ENCODE measurements around the gene C8G.

The C8G gene

DNA sequence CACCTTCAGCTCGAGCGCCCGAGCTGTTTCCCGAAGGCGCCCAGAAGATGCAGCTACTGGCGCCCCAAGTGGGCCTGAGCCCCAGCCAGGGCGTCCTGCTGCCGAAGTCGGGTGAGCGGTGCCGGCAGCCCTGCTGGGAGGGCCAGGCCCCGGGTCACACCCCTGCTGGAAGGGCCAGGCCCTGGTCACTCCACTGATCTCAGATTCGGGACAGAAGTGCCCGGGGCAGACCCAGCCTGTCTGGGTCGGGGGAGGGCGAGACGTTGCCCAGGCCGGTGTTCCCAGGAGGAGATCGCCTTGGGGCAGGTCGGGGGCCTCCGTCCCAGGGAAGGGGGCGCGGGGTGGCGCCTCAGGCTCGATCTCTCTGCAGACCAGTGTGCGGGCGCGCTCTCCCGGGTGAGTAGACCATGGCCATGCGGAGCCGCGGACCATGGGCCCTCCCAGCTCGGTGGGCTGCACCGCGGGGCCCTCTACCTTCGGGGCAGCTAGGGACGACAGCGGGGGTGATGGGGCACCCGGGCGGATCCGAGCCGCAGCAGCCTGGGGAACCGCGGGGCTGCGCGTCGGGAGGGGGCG lies 40.1 kb downstream of the C8G start:
- no peak for DNase-seq

GRCh38 chr9:136985853-136986252 lies 40.8 kb downstream of the C8G start:
- no peak for DNase-seq

DNA sequence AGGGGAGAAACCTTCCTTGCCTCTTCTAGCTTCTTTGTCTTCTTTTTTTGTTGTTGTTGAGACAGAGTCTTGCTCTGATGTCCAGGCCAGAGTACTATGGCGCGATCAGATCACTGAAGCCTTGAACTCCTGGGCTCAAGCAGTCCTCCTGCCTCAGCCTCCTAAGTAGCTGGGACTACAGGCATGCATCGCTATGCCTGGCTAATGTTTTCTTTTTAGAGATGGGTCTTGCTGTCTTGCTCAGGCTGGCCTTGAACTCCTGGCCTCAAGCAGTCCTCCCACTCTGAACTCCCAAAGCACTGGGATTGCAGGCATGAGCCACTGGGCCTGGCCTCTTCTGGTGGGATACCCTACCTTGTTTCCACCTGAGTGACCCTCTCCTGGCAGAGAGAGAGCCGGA lies 43.8 kb downstream of the C8G start:
- DNase-seq: no peak

DNA sequence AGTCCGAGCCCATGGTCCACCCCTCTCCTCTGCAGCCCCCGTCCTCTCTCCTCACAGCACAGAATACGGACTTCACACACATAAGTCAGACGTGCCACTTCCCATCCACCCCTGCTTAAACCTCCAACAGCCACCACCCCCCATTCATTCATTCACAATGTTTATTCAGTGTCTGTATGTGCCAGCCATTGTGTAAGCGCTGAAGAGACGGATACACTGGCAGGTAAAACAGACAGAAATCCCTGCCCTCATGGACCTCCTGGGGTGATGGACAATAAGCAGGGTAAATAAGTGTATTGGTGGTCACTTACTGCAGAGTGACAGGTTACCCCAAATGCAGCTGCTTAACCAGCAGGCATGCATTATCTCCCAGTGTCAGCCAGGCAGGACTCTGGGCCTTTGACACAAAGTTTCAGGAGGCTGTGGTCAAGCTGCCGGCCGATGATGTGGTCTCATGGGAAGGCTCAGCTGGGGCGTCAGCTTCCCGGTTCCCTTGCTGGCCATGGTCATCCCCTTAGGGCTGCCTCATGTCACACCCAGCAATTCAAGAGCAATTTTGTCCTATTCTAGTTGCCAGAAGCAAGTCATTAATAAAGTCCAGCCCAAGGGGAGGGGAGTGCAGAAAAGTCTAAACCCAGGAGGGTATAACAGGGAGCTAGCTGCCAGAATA lies 45.3 kb downstream of the C8G start:
- DNase-seq: no peak

GRCh38 chr9:136991993-136992818 lies 47.2 kb downstream of the C8G start, which contains the start of gene PAXX:
TSS of gene PAXX (plus strand) at chr9:136992422. CDS start at chr9:136992444, 22 bp downstream.
- DNase-seq: peak; percentile 94

DNA sequence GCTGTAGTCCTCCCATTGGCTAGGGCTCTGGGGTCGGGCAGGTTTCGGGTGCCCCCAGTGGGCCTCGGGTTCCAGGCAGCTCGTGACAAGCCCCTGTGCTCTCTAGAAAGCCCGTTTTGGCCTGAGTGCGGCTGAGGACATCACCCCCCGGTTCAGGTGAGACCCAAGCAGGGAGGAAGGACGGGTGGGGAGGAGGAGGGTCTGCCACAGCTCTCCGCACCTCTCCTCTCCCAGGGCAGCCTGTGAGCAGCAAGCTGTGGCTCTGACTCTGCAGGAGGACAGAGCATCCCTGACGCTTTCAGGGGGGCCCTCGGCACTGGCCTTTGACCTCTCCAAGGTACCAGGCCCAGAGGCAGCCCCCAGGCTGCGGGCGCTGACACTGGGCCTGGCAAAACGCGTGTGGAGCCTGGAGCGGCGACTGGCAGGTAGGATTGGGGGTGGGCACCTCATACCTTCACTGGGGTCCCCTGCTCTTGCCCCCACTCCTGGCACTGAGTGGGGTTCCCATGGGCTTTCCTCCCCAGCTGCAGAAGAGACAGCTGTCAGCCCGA lies 47.9 kb downstream of the C8G start:
- DNase-seq: no peak

DNA sequence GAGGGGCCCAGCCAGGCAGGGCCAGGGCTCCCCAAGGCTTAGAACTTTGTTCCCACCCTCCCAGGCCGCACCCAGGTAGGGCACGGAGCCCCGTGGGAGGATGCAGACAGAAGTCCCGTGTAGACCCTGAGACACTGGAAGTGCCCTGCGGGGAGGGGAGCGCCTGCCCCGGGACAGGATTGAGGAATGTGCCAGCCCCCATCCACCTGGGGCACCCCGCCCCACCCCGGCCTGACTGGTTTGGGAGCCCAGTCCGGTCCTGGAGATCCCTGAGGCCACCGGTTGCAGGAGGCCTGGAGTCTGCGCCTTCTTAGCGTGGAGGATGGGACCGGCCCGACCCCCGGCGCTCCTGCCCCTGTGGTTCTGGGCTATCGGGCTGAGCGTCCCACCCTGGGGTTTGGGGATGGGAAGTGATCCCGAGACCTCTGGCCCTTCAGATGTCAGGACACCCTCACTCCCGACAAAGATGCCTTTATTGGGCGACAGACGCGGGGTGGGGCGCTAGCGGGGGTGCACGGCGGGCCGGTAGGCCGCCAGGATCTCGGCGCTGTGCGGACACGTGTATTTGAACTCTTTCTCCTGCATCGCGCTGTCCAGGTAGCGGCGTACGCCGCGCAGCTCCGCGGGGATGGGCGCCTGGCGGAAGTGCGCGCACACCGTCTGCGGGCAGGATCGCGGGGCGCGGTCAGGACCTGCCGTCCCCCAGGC lies 49.3 kb downstream of the C8G start:
- no peak for DNase-seq

DNA sequence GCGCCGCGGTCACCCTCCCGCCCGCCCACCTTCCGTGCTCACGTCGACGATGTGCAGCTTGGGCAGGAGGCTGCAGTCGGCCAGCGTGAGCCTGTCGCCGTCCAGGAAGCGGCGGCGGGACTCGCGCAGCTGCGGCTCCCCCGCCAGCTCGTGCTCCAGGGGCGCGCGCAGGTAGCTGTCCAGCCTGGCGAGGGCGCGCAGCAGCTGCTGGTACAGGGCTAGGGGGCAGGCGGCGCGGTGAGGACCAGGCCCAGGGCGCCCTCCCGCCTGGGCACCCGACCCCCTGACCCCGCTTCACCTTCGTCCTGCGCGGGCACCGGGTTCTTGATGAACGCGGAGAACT lies 49.8 kb downstream of the C8G start:
- DNase-seq: no peak

- DNase-seq: no peak
These were observed 50.3 kb downstream of the C8G start for GRCh38 chr9:136995362-136995761.

GRCh38 chr9:136995772-136996311 lies 50.8 kb downstream of the C8G start:
- DNase-seq: no peak
